Ishikawa (cell line): Measurements from ENCODE around the gene KYNU.

ENCODE experiments used
- CEBPB ChIP-seq: IDR thresholded peaks from 2 replicates; pipeline ENCODE4 v1.6.1; 2012
- CREB1 ChIP-seq: IDR thresholded peaks from 2 replicates; pipeline ENCODE4 v1.6.1; 2012; ENCODE audit warnings: low read depth
- EGR1 ChIP-seq: IDR thresholded peaks from 2 replicates; pipeline ENCODE4 v1.6.1; 2012
- EP300 ChIP-seq: IDR thresholded peaks from 2 replicates; pipeline ENCODE4 v1.6.1; 2012; ENCODE audit warnings: borderline replicate concordance
- FOXM1 ChIP-seq: IDR thresholded peaks from 2 replicates; pipeline ENCODE4 v1.6.1; 2012; ENCODE audit warnings: low read depth, borderline replicate concordance
- NFIC ChIP-seq: IDR thresholded peaks from 2 replicates; pipeline ENCODE4 v1.6.1; 2012
- RAD21 ChIP-seq: IDR thresholded peaks from 2 replicates; pipeline ENCODE4 v1.6.1; 2012; ENCODE audit warnings: low read depth
- TAF1 ChIP-seq: IDR thresholded peaks from 2 replicates; pipeline ENCODE4 v1.6.1; 2012; ENCODE audit warnings: low read depth, mild to moderate bottlenecking
- TCF12 ChIP-seq: IDR thresholded peaks from 2 replicates; pipeline ENCODE4 v1.6.1; 2012; ENCODE audit warnings: low read depth
- TEAD4 ChIP-seq: IDR thresholded peaks from 2 replicates; pipeline ENCODE4 v1.6.1; 2012
- YY1 ChIP-seq: IDR thresholded peaks from 2 replicates; pipeline ENCODE4 v1.6.1; 2012; ENCODE audit warnings: low read depth
- ZBTB7A ChIP-seq: IDR thresholded peaks from 2 replicates; pipeline ENCODE4 v1.6.1; 2012; ENCODE audit warnings: low read depth
- TF ChIP-seq, protein P1 (sequence below): IDR thresholded peaks from 2 replicates; pipeline ENCODE4 v1.6.1; 2012; ENCODE audit warnings: low read depth, mild to moderate bottlenecking
- TF ChIP-seq, protein P2 (sequence below): IDR thresholded peaks from 2 replicates; pipeline ENCODE4 v1.6.1; 2012
- TF ChIP-seq, protein P3 (sequence below): IDR thresholded peaks from 2 replicates; pipeline ENCODE4 v1.6.1; 2012

KYNU gene

DNA sequence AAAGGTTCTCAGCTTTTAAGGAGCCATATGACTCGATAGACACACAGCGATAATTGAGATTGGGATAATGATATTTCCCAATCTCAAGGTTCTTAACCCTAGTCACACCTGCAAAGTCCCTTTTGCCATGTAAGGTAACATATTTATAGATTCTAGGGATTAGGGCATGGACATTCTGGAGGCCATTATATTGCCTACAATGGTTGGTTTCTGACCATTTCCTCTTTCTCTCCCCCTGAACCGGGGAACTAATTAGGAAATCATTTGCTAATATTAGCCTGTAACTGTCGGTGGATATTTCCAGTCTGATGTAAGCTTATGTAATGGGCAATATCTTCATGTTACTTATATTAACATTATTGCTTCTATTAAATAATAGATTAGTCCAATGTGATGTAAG, 210.9 kb downstream of the KYNU start:
- no peak for TF ChIP-seq FOXM1
- TF ChIP-seq YY1, result no peak
- TF ChIP-seq, protein P1, sequence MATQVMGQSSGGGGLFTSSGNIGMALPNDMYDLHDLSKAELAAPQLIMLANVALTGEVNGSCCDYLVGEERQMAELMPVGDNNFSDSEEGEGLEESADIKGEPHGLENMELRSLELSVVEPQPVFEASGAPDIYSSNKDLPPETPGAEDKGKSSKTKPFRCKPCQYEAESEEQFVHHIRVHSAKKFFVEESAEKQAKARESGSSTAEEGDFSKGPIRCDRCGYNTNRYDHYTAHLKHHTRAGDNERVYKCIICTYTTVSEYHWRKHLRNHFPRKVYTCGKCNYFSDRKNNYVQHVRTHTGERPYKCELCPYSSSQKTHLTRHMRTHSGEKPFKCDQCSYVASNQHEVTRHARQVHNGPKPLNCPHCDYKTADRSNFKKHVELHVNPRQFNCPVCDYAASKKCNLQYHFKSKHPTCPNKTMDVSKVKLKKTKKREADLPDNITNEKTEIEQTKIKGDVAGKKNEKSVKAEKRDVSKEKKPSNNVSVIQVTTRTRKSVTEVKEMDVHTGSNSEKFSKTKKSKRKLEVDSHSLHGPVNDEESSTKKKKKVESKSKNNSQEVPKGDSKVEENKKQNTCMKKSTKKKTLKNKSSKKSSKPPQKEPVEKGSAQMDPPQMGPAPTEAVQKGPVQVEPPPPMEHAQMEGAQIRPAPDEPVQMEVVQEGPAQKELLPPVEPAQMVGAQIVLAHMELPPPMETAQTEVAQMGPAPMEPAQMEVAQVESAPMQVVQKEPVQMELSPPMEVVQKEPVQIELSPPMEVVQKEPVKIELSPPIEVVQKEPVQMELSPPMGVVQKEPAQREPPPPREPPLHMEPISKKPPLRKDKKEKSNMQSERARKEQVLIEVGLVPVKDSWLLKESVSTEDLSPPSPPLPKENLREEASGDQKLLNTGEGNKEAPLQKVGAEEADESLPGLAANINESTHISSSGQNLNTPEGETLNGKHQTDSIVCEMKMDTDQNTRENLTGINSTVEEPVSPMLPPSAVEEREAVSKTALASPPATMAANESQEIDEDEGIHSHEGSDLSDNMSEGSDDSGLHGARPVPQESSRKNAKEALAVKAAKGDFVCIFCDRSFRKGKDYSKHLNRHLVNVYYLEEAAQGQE, result no peak
- TF ChIP-seq ZBTB7A, result no peak
- TF ChIP-seq, protein P2, sequence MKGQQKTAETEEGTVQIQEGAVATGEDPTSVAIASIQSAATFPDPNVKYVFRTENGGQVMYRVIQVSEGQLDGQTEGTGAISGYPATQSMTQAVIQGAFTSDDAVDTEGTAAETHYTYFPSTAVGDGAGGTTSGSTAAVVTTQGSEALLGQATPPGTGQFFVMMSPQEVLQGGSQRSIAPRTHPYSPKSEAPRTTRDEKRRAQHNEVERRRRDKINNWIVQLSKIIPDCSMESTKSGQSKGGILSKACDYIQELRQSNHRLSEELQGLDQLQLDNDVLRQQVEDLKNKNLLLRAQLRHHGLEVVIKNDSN, result no peak
- no peak for TF ChIP-seq NFIC
- TF ChIP-seq, protein P3, sequence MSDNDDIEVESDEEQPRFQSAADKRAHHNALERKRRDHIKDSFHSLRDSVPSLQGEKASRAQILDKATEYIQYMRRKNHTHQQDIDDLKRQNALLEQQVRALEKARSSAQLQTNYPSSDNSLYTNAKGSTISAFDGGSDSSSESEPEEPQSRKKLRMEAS, result no peak
- TF ChIP-seq CEBPB, result no peak
- no peak for TF ChIP-seq CREB1
- no peak for TF ChIP-seq EP300
- no peak for TF ChIP-seq TCF12
- no peak for TF ChIP-seq TEAD4
- TF ChIP-seq TAF1, result no peak
- TF ChIP-seq RAD21, result no peak
- TF ChIP-seq EGR1, result no peak
